HG03520 (cell line): Measurements from ENCODE around the gene CLMP.
"Not testable (repeated sequence)": the region's sequence is repeated elsewhere in the genome, so short reads cannot be mapped to it uniquely, and the experiment has no call there.

Experiments
- ATAC-seq: cut with Tn5 transposase; IDR thresholded peaks from one replicate; pipeline ENCODE4 v1.9.1; 2021; ENCODE audit warnings: mild to moderate bottlenecking, moderate library complexity; ENCODE audit not compliant: unreplicated experiment

Gene CLMP

DNA sequence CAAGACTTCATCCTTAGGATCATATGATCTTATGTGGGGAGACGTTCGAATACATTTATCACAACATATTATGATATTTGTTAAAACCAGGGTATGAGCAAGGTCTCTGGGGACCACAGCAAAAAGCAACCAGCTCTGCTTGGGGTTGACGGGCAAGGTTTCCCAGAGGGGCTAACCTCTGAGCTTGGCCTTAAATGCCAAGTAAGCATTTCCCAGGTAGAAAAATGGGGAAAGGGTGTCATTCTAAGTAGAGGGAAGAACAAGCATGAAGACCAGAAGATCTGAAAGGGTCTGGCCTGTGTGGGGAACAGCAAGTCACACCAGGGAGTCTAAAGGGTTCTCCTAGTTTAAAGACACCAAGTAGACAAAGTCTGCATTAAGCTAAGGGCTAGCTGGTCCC, 24.1 kb downstream of the CLMP start:
- ATAC-seq: no peak

DNA sequence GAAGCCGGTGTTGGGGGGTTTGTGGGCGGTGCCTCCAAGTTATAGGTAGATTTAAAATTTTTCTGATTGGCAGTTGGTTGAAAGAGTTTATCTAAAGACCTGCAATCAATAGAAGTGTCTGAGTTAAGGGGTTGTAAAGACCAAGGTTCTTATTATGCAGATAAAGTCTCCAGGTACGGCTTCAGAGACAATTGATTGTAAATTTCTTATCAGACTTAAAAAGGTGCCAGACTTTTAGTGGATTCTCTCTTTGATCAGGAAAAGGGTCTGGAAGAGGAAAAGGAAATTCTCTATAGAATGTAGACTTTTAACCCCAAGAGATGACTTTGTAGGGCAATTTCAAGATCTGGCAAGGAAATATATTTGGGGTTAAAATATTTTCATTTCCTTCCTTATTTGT, 25.2 kb downstream of the CLMP start:
- ATAC-seq: no peak

DNA sequence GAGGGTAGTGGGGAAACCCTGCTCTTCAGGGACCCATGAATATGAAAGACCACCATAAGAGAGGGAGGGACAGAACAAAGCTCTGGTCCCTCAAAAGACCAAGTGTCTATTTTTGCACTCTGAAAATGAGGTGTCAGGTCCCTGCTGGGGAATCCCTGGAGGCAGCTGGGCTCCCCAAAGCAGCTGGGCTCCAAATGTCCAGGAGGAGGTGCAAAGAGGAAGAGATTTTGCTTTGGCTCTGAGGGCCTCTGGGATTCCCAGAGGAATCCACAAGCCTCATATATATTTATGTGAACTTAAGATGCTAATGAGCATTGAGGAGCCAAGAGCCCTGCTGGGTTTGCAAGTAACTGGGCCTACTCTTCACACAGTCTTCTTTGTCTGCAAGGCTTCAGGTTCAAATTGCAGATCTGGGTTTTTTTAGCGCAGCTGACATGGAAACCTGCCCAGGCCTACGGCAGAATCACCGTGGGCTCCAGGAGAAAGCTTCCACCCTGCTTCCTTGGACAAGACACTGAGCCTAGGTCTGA, 26.0 kb downstream of the CLMP start:
- ATAC-seq: no peak

DNA sequence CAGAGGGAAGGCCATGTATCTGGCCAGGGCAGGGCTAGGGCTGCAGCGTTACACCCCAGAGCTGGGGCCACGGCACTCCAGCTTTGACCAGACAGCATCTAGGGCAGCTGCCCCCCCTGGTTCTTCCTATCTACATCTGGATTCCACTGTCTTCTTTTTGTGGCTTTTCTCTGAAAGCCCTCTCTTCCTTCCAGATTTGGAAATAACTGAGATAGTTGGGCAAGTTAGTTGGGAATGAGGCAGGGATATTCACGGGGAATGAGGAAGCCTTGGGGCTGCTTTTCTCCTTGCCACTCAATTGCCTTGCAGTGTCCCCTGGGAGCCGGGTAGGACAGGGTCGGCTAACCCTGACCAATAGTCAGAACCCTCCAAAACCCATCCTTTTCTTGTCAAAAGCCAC, 26.8 kb downstream of the CLMP start:
- ATAC-seq: no peak

DNA sequence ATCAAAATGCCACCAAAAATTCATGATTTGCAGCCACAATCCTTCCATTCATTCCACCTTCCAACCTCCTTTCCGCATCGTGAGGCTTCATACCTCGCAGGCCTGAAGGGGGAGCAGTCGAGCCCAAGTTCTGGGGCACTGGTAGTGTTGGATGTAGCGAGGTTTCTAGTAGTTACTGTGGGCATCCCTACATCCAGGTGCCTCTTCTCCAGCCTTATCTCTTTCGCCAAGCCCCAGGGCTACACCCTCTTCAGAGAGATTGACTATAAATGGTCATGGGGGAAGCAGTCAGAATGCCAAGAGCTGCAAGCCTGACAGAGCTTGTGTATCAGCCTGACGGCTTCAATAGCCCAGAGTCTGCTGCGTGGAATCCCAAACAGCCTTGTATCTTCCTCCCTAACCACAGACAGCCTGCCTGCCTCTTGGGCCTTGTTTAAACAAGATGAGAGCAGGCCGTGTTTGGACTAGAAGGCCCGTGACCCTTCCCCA, 28.9 kb downstream of the CLMP start:
- no peak for ATAC-seq

DNA sequence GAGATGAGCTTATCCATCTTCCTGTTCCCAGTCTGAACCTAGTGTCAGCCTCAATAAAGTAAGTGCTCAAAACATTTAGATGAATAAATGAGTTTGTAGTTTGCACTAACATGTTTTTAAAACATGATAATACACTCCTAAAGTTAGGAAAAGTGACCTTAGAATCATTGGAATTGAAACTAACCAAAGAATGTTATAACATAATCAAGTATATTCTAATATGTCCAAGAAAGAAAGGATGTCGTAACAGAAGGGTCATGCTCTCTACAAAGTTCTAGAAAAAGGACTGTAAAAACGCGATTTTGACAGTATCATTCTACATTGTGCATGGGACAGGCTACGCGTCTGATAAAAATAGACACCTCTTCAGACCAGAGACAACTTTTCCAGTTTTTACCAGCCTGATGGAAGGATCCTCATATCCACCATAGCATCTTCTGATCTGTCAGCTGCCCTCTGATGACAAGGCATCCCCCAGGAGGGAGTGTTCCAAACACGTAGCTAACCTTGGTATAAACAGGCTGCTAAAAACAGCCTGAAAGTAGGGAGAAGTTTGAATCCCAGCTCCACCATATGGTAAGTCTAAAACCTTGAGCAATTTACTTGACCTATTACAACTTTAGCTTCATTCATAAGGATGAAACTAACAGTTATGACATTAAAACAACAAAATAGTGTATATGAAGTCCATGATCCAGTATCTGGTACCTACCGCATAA, 30.2 kb downstream of the CLMP start:
- ATAC-seq: no peak

DNA sequence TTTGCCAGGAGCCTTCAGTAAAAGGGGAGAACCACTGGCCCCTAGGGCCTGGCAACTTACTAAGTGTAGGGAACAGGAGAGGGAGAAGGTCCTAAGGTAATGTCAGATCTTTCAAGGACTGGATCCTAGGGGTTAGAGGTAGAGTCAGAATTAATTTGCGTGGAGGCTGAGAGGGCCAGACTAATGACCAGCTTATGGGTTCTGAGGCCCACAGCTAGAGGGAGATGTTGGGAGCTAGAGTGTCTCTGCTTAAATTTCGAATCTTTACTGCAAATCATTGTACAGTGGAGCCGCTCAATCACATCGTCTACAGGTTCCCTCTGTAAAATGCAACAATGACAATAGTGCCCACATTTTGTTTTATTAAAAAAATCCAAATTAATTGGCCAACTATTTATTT, 31.4 kb downstream of the CLMP start:
- no peak for ATAC-seq

DNA sequence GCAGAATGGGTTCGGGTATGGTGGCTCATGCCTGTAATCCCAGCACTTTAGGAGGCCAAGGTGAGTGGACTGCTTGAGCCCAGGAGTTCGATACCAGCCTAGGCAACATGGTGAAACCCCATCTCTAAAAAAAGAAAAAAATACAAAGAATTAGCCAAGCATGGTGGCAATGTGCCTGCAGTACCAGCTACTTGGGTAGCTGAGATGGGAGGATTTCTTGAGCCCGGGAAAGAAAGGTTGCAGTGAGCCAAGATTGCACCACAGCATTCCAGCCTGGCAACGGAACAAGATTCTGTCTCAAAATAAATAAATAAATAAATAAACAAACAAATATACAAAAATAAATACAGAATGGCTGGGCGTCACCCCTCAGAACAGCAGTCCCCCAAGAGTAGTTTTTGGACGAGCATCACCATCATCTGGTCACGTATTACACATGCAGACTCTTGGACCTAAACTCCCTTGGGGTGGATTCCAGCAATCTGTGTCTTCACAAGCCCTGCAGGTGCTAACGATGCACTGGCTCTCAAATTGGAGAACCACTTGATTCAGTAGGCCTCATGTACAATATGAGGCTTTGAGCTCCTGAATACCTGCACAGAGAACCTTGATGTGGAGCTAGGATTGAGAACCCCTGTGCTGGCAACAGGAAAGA, 33.5 kb downstream of the CLMP start:
- no peak for ATAC-seq

DNA sequence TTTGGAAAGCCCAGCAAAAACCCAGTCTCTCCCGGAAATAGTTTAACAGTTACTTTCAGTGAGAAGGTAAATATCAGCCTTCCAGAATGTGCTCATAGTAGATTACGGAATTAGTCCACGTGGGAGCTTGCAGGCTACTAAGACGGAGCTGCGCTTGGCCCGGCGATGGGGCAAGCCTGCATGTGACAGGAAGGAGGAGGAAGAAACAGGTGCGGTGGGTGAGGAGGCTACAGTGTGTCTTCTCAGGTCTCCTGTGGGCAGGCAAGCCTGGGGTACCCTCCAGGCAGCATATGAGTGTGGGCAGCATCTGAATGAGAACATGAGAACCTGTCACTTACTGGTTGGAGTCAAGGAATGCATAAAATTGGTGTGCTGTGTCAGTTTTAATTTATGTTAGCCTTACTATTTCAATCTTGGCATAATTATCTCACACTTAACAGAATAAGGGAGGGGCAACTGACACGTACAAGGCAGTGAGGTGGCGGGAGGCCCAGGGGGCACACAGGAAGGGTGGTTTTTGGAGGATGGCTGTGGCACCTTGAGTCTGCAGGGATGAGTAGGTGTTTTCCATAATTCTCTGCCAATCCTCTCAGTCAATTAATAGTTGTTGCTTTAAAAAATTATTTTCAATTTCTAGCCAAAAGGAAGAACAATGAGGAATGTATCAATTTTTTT, 35.7 kb downstream of the CLMP start:
- no peak for ATAC-seq

DNA sequence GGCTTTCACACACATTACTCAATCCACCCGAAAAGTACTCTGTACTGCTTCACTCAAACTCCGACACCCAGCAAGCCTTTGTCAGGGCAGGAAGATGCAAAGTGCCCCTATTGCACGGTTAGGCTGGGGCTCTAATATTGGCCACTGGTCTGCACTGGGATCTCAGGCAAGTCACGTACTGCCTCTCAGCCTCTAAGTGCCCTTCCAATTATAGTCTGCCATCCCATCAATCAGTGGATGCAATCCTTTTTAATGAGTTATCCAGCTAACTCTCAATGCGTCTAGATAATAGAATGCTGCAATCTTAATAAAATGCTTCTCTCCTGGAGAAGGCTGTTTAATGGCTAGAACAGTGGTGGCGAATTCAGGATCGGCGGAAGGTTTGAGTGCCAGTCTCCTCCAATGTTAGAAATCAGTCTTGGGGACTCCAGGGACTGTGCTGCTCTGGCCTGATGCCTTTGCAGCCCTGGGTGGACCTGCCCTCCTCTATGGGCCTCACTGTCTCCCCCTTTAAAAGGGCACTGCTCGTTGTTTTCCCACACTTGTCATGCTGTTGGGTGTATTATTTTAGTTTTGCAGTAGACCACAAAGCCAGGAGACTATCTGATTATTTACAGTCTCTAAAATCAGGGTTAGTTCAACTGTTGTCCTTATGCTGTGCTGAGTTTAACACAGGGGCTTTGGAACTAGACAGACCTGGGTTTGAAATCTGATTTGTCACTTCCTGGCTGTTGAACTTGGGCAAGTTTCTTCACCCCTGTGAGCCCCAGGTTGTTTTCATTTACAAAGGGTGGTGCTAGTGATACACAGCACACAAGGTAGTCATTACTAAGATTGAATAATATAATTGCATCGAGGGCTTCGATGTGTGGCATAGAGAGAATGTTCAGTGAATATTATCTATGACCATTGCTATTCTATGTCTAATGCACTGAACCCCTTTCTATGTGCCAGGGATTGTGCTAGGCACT, 36.7 kb downstream of the CLMP start:
- no peak for ATAC-seq

DNA sequence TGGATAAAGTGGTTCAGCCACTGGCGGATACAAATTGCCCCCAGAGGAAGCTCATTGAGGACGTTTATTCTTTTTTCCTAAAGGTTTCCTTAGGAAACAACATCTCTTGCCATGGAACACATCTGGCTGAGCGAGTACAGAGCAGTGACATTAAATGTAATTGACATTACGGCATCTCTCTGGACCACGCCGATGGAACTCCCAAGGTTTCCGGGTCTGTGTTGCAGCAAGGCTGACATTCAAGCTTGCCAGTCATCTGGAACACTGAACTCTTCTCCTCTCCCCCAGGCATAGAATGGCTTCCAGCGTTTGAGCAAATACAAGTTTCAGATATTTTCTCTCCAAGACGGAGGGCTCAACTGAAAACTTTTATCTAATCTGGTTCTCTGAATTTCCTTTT, 42.1 kb downstream of the CLMP start:
- no peak for ATAC-seq

DNA sequence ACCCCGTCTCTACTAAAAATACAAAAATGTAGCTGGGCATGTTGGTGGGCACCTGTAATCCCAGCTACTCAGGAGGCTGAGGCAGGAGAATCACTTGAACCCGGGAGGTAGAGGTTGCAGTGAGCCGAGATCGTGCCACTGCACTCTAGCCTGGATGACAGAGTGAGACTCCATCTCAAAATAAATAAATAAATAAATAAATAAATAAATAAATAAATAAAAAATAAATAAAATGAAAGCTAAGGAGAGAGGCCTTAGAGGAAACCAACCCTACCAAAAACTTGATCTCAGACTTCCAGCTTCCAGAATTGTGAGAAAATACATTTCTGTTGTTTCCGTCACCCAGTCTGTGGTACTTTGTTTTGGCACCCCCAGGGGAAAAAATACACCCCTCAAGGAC, 42.7 kb downstream of the CLMP start:
- not testable (repeated sequence) for ATAC-seq

DNA sequence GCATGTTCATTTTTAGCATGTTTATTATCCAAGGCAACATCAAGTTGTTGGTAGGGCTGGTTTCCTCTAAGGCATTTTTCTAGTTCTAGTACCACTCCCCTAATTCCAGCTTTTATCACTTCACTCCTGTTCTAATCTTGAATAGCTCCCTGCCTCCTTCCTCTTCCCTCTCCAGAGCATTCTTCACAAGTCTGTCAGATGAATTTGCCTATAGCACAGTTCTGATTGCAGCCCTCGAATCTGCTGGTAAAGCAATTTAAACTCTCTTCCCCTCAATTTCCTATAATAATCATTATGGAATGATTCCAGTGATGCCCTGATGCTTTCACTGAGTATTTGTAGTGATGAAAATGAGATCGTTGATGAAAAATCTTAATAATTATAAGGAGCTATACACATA, 43.3 kb downstream of the CLMP start:
- ATAC-seq: no peak

DNA sequence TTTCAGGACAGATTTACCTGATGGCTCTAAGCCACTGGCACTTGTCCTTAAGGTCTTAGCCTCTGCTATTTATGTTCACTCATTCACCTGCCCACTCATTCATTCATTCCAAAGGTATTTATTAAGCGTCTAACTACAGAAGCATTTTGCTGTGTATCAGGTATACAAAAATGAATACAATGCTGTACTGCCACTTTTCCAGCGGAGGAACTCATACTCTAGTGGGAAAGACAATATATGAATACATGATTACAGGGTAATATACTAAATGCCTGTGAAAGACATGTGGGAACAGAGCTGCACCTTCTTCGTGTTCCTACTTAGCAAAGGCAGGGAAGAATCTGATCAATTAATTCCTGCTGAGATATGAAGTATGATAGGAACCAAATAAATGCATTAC, 43.7 kb downstream of the CLMP start:
- ATAC-seq: no peak

DNA sequence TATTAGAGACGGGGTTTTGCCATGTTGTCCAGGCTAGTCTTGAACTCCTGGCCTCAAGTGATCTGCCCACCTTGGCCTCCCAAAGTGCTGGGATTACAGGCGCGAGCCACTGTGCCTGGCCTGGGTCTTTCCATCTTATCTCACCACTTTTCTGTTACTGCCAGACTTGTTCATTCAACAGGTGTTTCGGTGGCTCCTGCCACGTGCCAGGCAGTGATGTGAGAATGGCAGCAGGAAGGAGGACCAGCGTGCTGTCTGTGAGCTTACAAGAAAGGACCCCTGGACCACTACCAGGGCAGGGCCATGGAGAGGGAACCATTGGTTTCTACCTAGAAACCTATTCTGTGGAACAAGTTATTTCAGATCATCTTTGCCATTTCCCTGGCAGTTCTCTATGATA, 44.2 kb downstream of the CLMP start:
- ATAC-seq: no peak

DNA sequence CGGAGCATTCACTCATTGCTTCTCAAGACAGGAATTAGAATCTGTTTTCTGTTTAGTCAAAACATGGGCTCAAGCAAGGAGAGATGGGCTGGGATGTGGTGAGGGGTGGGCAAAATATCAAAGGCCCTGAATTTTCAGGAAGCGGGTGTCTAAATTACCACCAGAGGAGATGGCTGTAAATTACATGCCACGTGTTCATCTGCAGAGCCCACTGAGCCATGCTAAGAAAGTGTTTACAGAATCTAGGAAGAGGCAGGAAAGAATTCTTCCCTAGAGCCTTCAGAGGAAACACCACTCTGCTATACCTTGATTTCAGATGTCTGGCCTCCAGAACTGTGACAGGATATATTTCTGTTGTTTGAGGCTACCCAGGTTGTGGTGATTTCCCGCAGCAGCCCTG, 46.1 kb downstream of the CLMP start:
- ATAC-seq: no peak

DNA sequence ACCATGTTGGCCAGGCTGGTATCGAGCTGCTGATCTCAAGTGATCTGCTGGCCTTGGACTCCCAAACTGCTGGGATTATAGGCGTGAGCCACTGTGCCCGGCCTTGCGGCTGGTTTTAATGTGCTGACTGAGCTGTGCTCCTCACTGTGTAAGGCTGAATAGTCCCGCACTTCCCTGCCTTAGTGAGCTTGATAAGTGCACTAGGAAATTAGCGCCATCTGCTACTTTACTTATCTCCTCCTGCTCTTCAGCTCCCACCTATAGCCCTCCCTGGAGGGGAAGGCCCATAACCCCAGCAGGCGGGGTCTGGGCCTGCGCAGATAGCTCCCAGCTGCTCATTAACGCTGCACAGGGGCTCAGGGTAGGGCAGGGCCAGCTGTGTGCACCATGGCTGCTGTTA, 49.4 kb downstream of the CLMP start:
- ATAC-seq: no peak

DNA sequence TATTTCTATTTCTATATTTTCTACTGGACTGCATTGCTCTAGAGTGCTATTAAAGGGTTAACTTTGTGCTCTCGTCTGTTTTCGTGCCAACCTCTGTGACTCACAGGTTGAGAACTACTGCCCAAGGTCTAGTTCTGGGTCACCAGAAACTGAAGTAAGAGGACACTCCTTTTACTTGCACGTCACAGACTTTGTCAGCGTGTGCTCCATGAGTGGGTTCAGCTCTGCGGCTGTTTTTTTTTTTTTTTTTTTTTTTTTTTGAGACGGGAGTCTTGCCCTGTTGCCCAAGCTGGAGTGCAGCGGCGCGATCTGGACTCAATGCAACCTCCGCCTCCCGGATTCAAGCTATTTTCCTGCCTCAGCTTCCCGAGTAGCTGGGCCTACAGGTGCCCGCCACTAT, 49.8 kb downstream of the CLMP start:
- ATAC-seq: no peak

DNA sequence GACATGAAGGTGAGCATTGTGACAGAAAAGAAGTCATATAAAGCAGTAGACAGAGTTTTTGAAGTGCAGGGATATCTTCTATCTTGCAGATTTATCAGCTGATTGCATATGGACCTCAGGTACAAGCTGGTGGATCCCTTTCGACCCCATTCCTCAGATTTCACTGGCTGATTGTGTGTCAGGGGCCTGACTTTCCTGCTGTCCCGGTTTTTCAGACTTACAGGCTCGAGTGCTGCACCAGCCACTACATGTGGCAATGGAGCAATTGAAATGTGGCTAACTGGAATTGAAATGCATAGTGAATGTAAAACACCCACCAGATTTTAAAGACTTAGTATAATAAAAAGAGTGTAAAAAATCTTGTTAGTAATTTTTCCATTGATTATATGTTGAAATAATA, 50.3 kb downstream of the CLMP start:
- no peak for ATAC-seq

DNA sequence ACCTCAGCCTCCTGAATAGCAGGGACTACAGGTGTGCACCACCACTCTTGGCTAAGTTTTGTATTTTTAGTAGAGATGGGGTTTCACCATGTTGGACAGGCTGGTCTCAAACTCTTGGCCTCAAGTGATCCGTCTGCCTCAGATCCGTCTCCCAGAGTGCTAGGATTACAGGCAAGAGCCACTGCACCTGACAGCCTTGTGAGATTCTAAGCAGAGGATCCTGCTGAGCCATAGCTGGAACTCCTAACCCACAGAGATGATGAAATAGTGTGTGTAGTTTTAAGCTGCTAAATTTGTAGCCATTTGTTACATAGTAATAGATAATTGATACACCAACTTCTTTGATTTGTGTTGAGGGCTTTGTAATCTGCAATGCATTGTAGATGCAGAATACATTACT, 51.1 kb downstream of the CLMP start:
- no peak for ATAC-seq

DNA sequence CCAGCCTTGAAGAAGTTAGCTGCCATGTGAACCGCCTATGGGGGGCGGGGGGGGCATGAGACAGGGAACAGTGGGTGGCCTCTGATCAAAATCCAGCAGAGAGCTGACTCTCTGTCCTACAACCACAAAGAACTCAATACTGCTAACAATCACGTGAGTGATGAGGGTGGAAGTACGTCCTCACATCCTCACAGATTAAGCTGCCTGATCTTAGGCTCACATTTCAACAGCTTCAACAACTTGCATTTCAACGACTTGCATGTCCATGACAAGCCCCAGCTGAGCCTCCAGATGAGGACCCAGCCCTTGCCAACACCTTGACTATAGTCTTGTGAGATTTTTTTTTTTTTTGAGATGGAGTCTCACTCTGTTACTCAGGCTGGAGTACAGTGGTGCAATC, 51.6 kb downstream of the CLMP start:
- ATAC-seq: no peak
